CD14-positive monocyte (primary cell): ENCODE results near the gene ZNF343. TPM values are rescaled to one million over a fixed set of nuclear protein-coding genes. Genes with fewer than 3 reads are reported as not detected.
A peak's percentile ranks its signal among the peaks of the same experiment; 100 is the strongest.
"Not testable (repeated sequence)": the region's sequence is repeated elsewhere in the genome, so short reads cannot be mapped to it uniquely, and the experiment has no call there.

Experiments used
- DNase-seq, 3 donors: peaks; one replicate each; pipeline ENCODE4 v3.0.0-alpha.2; 2011 to 2022
- H2AFZ ChIP-seq: 2 replicates; pipeline ENCODE4 v1.6.0; 2012; ENCODE audit warnings: mild to moderate bottlenecking, low read depth, low read length, inconsistent platforms; ENCODE audit not compliant: insufficient read depth, poor library complexity, severe bottlenecking
- H3K27ac ChIP-seq, 2 donors: 1 replicate in 1 of 2; 2 replicates in 1 of 2; pipeline ENCODE4 v1.5.1; 2012 to 2013; ENCODE audit warnings: low read length in 2 of 2, control low read depth in 1 of 2, inconsistent platforms in 1 of 2, low read depth in 1 of 2, mild to moderate bottlenecking in 1 of 2
- H3K27me3 ChIP-seq, 2 donors: one replicate each; pipeline versions ENCODE4 v1.6.0 to v1.6.1; 2011 to 2013; ENCODE audit warnings: low read length in 2 of 2; ENCODE audit not compliant: control insufficient read depth in 2 of 2, insufficient read depth in 2 of 2
- H3K36me3 ChIP-seq, 2 donors: replicated peaks in 1 of 2; 1 replicate in 1 of 2; 2 replicates in 1 of 2; pipeline versions ENCODE4 v1.5.1 to v1.6.1; 2012 to 2013; ENCODE audit warnings: low read length in 2 of 2, control low read depth in 1 of 2, inconsistent platforms in 1 of 2, mild to moderate bottlenecking in 1 of 2; ENCODE audit not compliant: insufficient read depth in 2 of 2, control insufficient read depth in 1 of 2
- H3K4me1 ChIP-seq, 2 donors: 1 replicate in 1 of 2; 2 replicates in 1 of 2; pipeline versions ENCODE4 v1.5.1 to v1.6.1; 2012 to 2013; ENCODE audit warnings: low read length in 2 of 2, control low read depth in 1 of 2, inconsistent platforms in 1 of 2, mild to moderate bottlenecking in 1 of 2, moderate library complexity in 1 of 2; ENCODE audit not compliant: insufficient read depth in 2 of 2, control insufficient read depth in 1 of 2
- H3K4me2 ChIP-seq: replicated peaks from 2 replicates; pipeline ENCODE3; 2012; ENCODE audit warnings: low read length, moderate library complexity, mild to moderate bottlenecking; ENCODE audit not compliant: poor library complexity, severe bottlenecking; ENCODE audit errors: extremely low read depth
- H3K4me3 ChIP-seq, 3 experiments: fragments of 200-600 bp in 1 of 3; sonication (generic) in 1 of 3; replicated peaks in 1 of 3; 1 replicate in 2 of 3; 2 replicates in 1 of 3; pipeline ENCODE4 v1.5.1; 2011 to 2013; ENCODE audit warnings: low read length in 3 of 3, mild to moderate bottlenecking in 3 of 3, control low read depth in 2 of 3, low read depth in 2 of 3, inconsistent platforms in 1 of 3, moderate library complexity in 1 of 3
- H3K79me2 ChIP-seq: 2 replicates; pipeline ENCODE4 v1.6.0; 2012; ENCODE audit warnings: mild to moderate bottlenecking, control low read depth, inconsistent platforms, low read length, moderate library complexity; ENCODE audit not compliant: insufficient read depth
- H3K9ac ChIP-seq: 2 replicates; pipeline ENCODE4 v1.6.0; 2017; ENCODE audit warnings: low read length, mild to moderate bottlenecking; ENCODE audit not compliant: insufficient read depth, poor library complexity, severe bottlenecking
- H3K9me3 ChIP-seq, 2 donors: replicated peaks in 1 of 2; 1 replicate in 1 of 2; 2 replicates in 1 of 2; pipeline versions ENCODE4 v1.5.1 to v1.6.1; 2012 to 2013; ENCODE audit warnings: low read length in 2 of 2, control low read depth in 1 of 2; ENCODE audit not compliant: control insufficient read depth in 1 of 2, insufficient read depth in 1 of 2
- H4K20me1 ChIP-seq: 2 replicates; pipeline ENCODE4 v1.6.0; 2012; ENCODE audit warnings: mild to moderate bottlenecking, low read length, control low read depth, moderate library complexity; ENCODE audit not compliant: insufficient read depth
- H3K27ac Mint-ChIP-seq, 7 donors: one replicate each; pipeline ENCODE4 v1.8.0; 2020; ENCODE audit warnings: mild to moderate bottlenecking in 7 of 7, mixed read lengths in 7 of 7, moderate library complexity in 6 of 7, inconsistent platforms in 2 of 7
- H3K27me3 Mint-ChIP-seq, 3 donors: one replicate each; pipeline ENCODE4 v1.8.0; 2021 to 2022; ENCODE audit warnings: low read depth in 3 of 3, mild to moderate bottlenecking in 3 of 3, mixed read lengths in 3 of 3, moderate library complexity in 3 of 3, inconsistent platforms in 1 of 3
- H3K36me3 Mint-ChIP-seq, 2 donors: one replicate each; pipeline ENCODE4 v1.8.0; 2020; ENCODE audit warnings: mixed read lengths in 2 of 2, inconsistent platforms in 1 of 2, mild to moderate bottlenecking in 1 of 2
- H3K4me1 Mint-ChIP-seq: one replicate; pipeline ENCODE4 v1.8.0; 2020; ENCODE audit warnings: mild to moderate bottlenecking, mixed read lengths
- H3K4me3 Mint-ChIP-seq, 2 donors: one replicate each; pipeline ENCODE4 v1.8.0; 2020; ENCODE audit warnings: mild to moderate bottlenecking in 2 of 2, mixed read lengths in 2 of 2, moderate library complexity in 1 of 2
- H3K9me3 Mint-ChIP-seq, 7 donors: one replicate each; pipeline ENCODE4 v1.8.0; 2020 to 2022; ENCODE audit warnings: mixed read lengths in 7 of 7, mild to moderate bottlenecking in 6 of 7, moderate library complexity in 6 of 7, inconsistent platforms in 2 of 7
- CTCF ChIP-seq: fragments of 200-600 bp; IDR thresholded peaks from one replicate; pipeline ENCODE4 v1.8.0; 2022; ENCODE audit warnings: antibody characterized with exemption, mild to moderate bottlenecking
- WGBS: methylation state at CpG from one replicate; pipeline ENCODE4 v1.1.5; 2013; ENCODE audit warnings: missing lambda C conversion rate; ENCODE audit not compliant: insufficient coverage; 5-methylcytosine and 5-hydroxymethylcytosine counted together
- intact Hi-C, 2 donors: fragments of 100-400 bp; cut with micrococcal nuclease; formaldehyde crosslinking; loops; one replicate each; pipeline versions ENCODE4 v1.15.0 to v1.15.1; 2023
- polyA plus RNA-seq, 3 donors: library from polyadenylated mRNA; depleted of rRNA in 1 of 3; unstranded in 2 of 3; stranded (reverse) in 1 of 3; fragments of 300-500 nt in 2 of 3; fragments of >200 nt in 1 of 3; fragmentation: Illumina TruSeq in 2 of 3; gene quantifications; 1 replicate in 2 of 3; 2 replicates in 1 of 3; pipeline ENCODE4 v1.2.3, GENCODE V29; 2012 to 2021

Gene ZNF343
- polyA plus RNA-seq, 3 donors, result 1.3 to 6.7 (median 1.3) TPM

- H3K79me2 ChIP-seq, result peaks cover 12% of the 10 kb centered on the region
- no peaks in the 10 kb centered on the region for H4K20me1 ChIP-seq
- H3K36me3 ChIP-seq, result no peaks in the 10 kb centered on the region
- no peaks in the 10 kb centered on the region for H3K27me3 ChIP-seq
- no peak overlapping the region for H2AFZ ChIP-seq
- H3K4me1 ChIP-seq, result peaks cover 14 to 15% of the 10 kb centered on the region in 2 donors
- H3K9ac ChIP-seq, result no peak overlapping the region
- no peaks in the 10 kb centered on the region for H3K36me3 Mint-ChIP-seq
- no peak for TF ChIP-seq CTCF
- intact Hi-C loops, result loop anchor here (5.0 kb wide), 1 partner anchor 35 kb away; the partner anchor contains the start of gene SNRPB (in 2 of the 2)
- H3K27me3 Mint-ChIP-seq, result peaks cover 3 to 7% (median 5%) of the 10 kb centered on the region in 3 donors
- no peak overlapping the region for H3K4me3 ChIP-seq
- H3K9me3 ChIP-seq, result no peaks in the 10 kb centered on the region
- no peak overlapping the region for H3K4me2 ChIP-seq
- no CpG with 5 or more reads among the region's 5 CpGs for WGBS
- no peak overlapping the region for H3K27ac ChIP-seq
- peaks cover 20% of the 10 kb centered on the region for H3K4me1 Mint-ChIP-seq
- peaks cover 0 to 5% (median 0%) of the 10 kb centered on the region in 7 donors for H3K9me3 Mint-ChIP-seq
- H3K27ac Mint-ChIP-seq, result no peak overlapping the region
- peak overlapping the region in 1 of 2 donors; percentile 98 for H3K4me3 Mint-ChIP-seq
- DNase-seq, result no peak
These were observed 1.3 kb downstream of the ZNF343 start for GRCh38 chr20:2507464-2507863.

- WGBS, result no CpG with 5 or more reads among the region's 5 CpGs
- peaks cover 14 to 15% of the 10 kb centered on the region in 2 donors for H3K4me1 ChIP-seq
- intact Hi-C loops, result loop anchor here (5.0 kb wide), 1 partner anchor 34 kb away; the partner anchor contains the start of gene SNRPB (in 2 of the 2)
- not testable (repeated sequence) for H3K9ac ChIP-seq, H3K36me3 Mint-ChIP-seq, H3K9me3 ChIP-seq, H3K27ac Mint-ChIP-seq, H3K36me3 ChIP-seq, H3K27ac ChIP-seq, H2AFZ ChIP-seq, H3K4me2 ChIP-seq, H3K9me3 Mint-ChIP-seq, DNase-seq, H4K20me1 ChIP-seq, H3K4me3 Mint-ChIP-seq, H3K27me3 ChIP-seq, H3K27me3 Mint-ChIP-seq, H3K4me3 ChIP-seq
- peaks cover 20% of the 10 kb centered on the region for H3K4me1 Mint-ChIP-seq
- peaks cover 12% of the 10 kb centered on the region for H3K79me2 ChIP-seq
These were observed 2.3 kb downstream of the ZNF343 start for GRCh38 chr20:2506426-2506825.

GRCh38 chr20:2504803-2505202 is 3.9 kb downstream of the ZNF343 start:
- not testable (repeated sequence) for H3K4me2 ChIP-seq, H2AFZ ChIP-seq, H3K27me3 ChIP-seq, H3K9me3 Mint-ChIP-seq, DNase-seq, H3K27ac ChIP-seq, H3K4me3 Mint-ChIP-seq, H3K9me3 ChIP-seq, H3K27ac Mint-ChIP-seq, H4K20me1 ChIP-seq, H3K4me3 ChIP-seq, H3K27me3 Mint-ChIP-seq, H3K9ac ChIP-seq
- Histone ChIP-seq H3K79me2 (peaks cover 12% of the 10 kb centered on the region), H3K4me1 (peaks cover 14 to 15% of the 10 kb centered on the region in 2 donors), H3K36me3 (peaks cover 5 to 11% of the 10 kb centered on the region in 2 donors)
- WGBS, result no CpG with 5 or more reads among the region's 2 CpGs
- Mint-ChIP-seq H3K4me1 (peaks cover 20% of the 10 kb centered on the region), H3K36me3 (peaks cover 9 to 10% of the 10 kb centered on the region in 2 donors)
- intact Hi-C loops, result loop anchor here (5.0 kb wide), 1 partner anchor 33 kb away; the partner anchor contains the start of gene SNRPB (in 2 of the 2)

- H3K27ac ChIP-seq, H3K9me3 Mint-ChIP-seq, H3K4me1 ChIP-seq, H3K9ac ChIP-seq, H3K9me3 ChIP-seq, H3K4me2 ChIP-seq, H2AFZ ChIP-seq, DNase-seq, H3K4me1 Mint-ChIP-seq, H4K20me1 ChIP-seq, H3K27ac Mint-ChIP-seq, intact Hi-C loops, H3K4me3 Mint-ChIP-seq, H3K4me3 ChIP-seq, H3K27me3 Mint-ChIP-seq, H3K79me2 ChIP-seq, H3K27me3 ChIP-seq: not testable (repeated sequence)
- peaks cover 24 to 25% of the 10 kb centered on the region in 2 donors for H3K36me3 Mint-ChIP-seq
- peaks cover 19 to 26% of the 10 kb centered on the region in 2 donors for H3K36me3 ChIP-seq
- WGBS, result 100% methylated on average over 1 of the region's 2 CpGs
These were observed 5.8 kb downstream of the ZNF343 start for GRCh38 chr20:2502808-2503384.
